Right hindlimb (tissue), 1 donor: Measurements from ENCODE around the gene AGTRAP.
A peak's percentile ranks its signal among the peaks of the same experiment; 100 is the strongest.

Experiments used
- DNase-seq: peaks from one replicate; pipeline ENCODE4 v3.0.0-alpha.2; 2018

The AGTRAP gene

GRCh38 chr1:11736746-11737639 is 1.1 kb downstream of the AGTRAP start:
- DNase-seq, result peak; percentile 64

- DNase-seq, result no peak
Measured at GRCh38 chr1:11738096-11738495, 2.2 kb downstream of the AGTRAP start.

- no peak for DNase-seq
Measured at GRCh38 chr1:11738783-11739182, 2.8 kb downstream of the AGTRAP start.

- DNase-seq, result no peak
Measured at GRCh38 chr1:11740258-11741192, 4.6 kb downstream of the AGTRAP start.

GRCh38 chr1:11741482-11741881 is 5.5 kb downstream of the AGTRAP start:
- DNase-seq, result no peak

GRCh38 chr1:11741919-11742558 is 6.1 kb downstream of the AGTRAP start:
- DNase-seq, result no peak

GRCh38 chr1:11744287-11744686 is 8.4 kb downstream of the AGTRAP start:
- DNase-seq, result no peak

- no peak for DNase-seq
Measured at GRCh38 chr1:11746092-11746491, 10.2 kb downstream of the AGTRAP start.

GRCh38 chr1:11746795-11747487 is 11.0 kb downstream of the AGTRAP start:
- DNase-seq, result no peak

- no peak for DNase-seq
Measured at GRCh38 chr1:11748294-11749202, 12.6 kb downstream of the AGTRAP start.

GRCh38 chr1:11749203-11749689 is 13.3 kb downstream of the AGTRAP start:
- no peak for DNase-seq

GRCh38 chr1:11749996-11750395 is 14.1 kb downstream of the AGTRAP start:
- DNase-seq, result no peak

- DNase-seq, result no peak
Measured at GRCh38 chr1:11751087-11751486, 15.2 kb downstream of the AGTRAP start.

GRCh38 chr1:11752359-11753088 is 16.6 kb downstream of the AGTRAP start:
- DNase-seq, result no peak

- DNase-seq, result no peak
Measured at GRCh38 chr1:11753555-11754208, 17.7 kb downstream of the AGTRAP start.

- DNase-seq, result no peak
Measured at GRCh38 chr1:11757047-11757446, 21.1 kb downstream of the AGTRAP start.

- no peak for DNase-seq
Measured at GRCh38 chr1:11759791-11760190, 23.9 kb downstream of the AGTRAP start.

GRCh38 chr1:11761285-11761684 is 25.3 kb downstream of the AGTRAP start:
- no peak for DNase-seq

GRCh38 chr1:11761988-11762406 is 26.1 kb downstream of the AGTRAP start, which contains the start of gene C1orf167:
TSS of gene C1orf167 (plus strand) at chr1:11762193. CDS start at chr1:11764401, 2,208 bp downstream.
- DNase-seq, result no peak

- DNase-seq, result no peak
Measured at GRCh38 chr1:11764115-11764514, 28.2 kb downstream of the AGTRAP start.
